GM23338 (cell line): ENCODE data around the gene ZMYM5. TPM values are rescaled to one million over a fixed set of nuclear protein-coding genes. Genes with fewer than 3 reads are reported as not detected.

Source experiments
- ATAC-seq: fragments of 200-7000 bp; cut with Tn5 transposase; 3 replicates; pipeline ENCODE4 v1.9.1; 2020
- DNase-seq: peaks from one replicate; pipeline ENCODE4 v3.0.0-alpha.2; 2015; ENCODE audit warnings: low spot score
- H2AFZ ChIP-seq: fragments of 200-600 bp; sonication (generic); 2 replicates; pipeline ENCODE4 v1.8.0; 2016; ENCODE audit warnings: antibody characterized with exemption, mild to moderate bottlenecking, moderate library complexity
- H3F3A ChIP-seq: fragments of 200-600 bp; sonication (generic); replicated peaks from 2 replicates; pipeline ENCODE4 v1.8.0; 2017; ENCODE audit warnings: antibody characterized with exemption, mixed run types, low read depth
- H3K27ac ChIP-seq: fragments of 200-600 bp; sonication (generic); 2 replicates; pipeline ENCODE4 v1.6.1; 2016; ENCODE audit warnings: low read depth
- H3K27me3 ChIP-seq: fragments of 200-600 bp; sonication (generic); 2 replicates; pipeline ENCODE4 v1.8.0; 2016; ENCODE audit warnings: mild to moderate bottlenecking, mixed run types, moderate library complexity; ENCODE audit not compliant: insufficient read depth
- H3K36me3 ChIP-seq: fragments of 200-600 bp; sonication (generic); 2 replicates; pipeline ENCODE4 v1.8.0; 2016; ENCODE audit warnings: mild to moderate bottlenecking; ENCODE audit not compliant: insufficient read depth
- H3K4me1 ChIP-seq: fragments of 200-600 bp; sonication (generic); 2 replicates; pipeline ENCODE4 v1.8.0; 2016; ENCODE audit warnings: mild to moderate bottlenecking, moderate library complexity; ENCODE audit not compliant: insufficient read depth
- H3K4me2 ChIP-seq: fragments of 200-600 bp; sonication (generic); 2 replicates; pipeline ENCODE4 v1.7.1; 2017; ENCODE audit warnings: mixed run types
- H3K4me3 ChIP-seq: fragments of 200-600 bp; sonication (generic); 2 replicates; pipeline ENCODE4 v1.6.1; 2016; ENCODE audit warnings: mixed run types
- H3K79me2 ChIP-seq: fragments of 200-600 bp; sonication (generic); replicated peaks from 2 replicates; pipeline ENCODE4 v1.8.0; 2017; ENCODE audit warnings: mild to moderate bottlenecking; ENCODE audit not compliant: insufficient read depth
- H3K9me2 ChIP-seq: fragments of 200-600 bp; sonication (generic); 2 replicates; pipeline ENCODE4 v1.8.0; 2017; ENCODE audit not compliant: insufficient read depth
- H4K20me1 ChIP-seq: fragments of 200-600 bp; sonication (generic); replicated peaks from 2 replicates; pipeline ENCODE4 v1.8.0; 2017; ENCODE audit warnings: mild to moderate bottlenecking; ENCODE audit not compliant: insufficient read depth
- H3K27ac Mint-ChIP-seq: 2 replicates; pipeline ENCODE4 v1.8.0; 2020; ENCODE audit warnings: inconsistent platforms, mild to moderate bottlenecking, moderate library complexity, mixed read lengths
- H3K27me3 Mint-ChIP-seq: 3 replicates; pipeline ENCODE4 v1.8.0; 2022; ENCODE audit warnings: low read depth, mild to moderate bottlenecking, moderate library complexity, mixed read lengths, inconsistent platforms; ENCODE audit not compliant: insufficient read depth, poor library complexity
- H3K36me3 Mint-ChIP-seq: 3 replicates; pipeline ENCODE4 v1.8.0; 2021; ENCODE audit warnings: low read depth, mild to moderate bottlenecking, inconsistent platforms, moderate library complexity, mixed read lengths
- H3K4me1 Mint-ChIP-seq: 3 replicates; pipeline ENCODE4 v1.8.0; 2020; ENCODE audit warnings: mild to moderate bottlenecking, inconsistent platforms, mixed read lengths
- H3K4me3 Mint-ChIP-seq: 3 replicates; pipeline ENCODE4 v1.8.0; 2021; ENCODE audit warnings: moderate library complexity, mild to moderate bottlenecking, inconsistent platforms, mixed read lengths
- H3K9me3 Mint-ChIP-seq: 3 replicates; pipeline ENCODE4 v1.8.0; 2020; ENCODE audit warnings: moderate library complexity, mild to moderate bottlenecking, inconsistent platforms, mixed read lengths
- CREB1 ChIP-seq: fragments of 250-450 bp; sonication (Bioruptor Pico); IDR thresholded peaks from 2 replicates; pipeline ENCODE4 v1.5.0; 2020; ENCODE audit warnings: low read depth, mild to moderate bottlenecking, moderate library complexity
- ETS1 ChIP-seq: IDR thresholded peaks from 2 replicates; pipeline ENCODE4 v1.6.1; 2016; ENCODE audit warnings: antibody characterized with exemption
- EZH2phosphoT487 ChIP-seq: fragments of 200-600 bp; sonication (generic); IDR thresholded peaks from one replicate; pipeline ENCODE4 v1.8.1; 2018; ENCODE audit warnings: antibody characterized with exemption; ENCODE audit not compliant: unreplicated experiment
- JUNB ChIP-seq: IDR thresholded peaks from one replicate; pipeline ENCODE4 v1.6.1; 2016; ENCODE audit warnings: antibody characterized with exemption; ENCODE audit not compliant: unreplicated experiment
- NANOG ChIP-seq: IDR thresholded peaks from 2 replicates; pipeline ENCODE4 v1.6.1; 2016; ENCODE audit warnings: antibody characterized with exemption, borderline replicate concordance
- POLR2AphosphoS5 ChIP-seq: IDR thresholded peaks from 2 replicates; pipeline ENCODE4 v1.6.1; 2016; ENCODE audit warnings: antibody characterized with exemption, low read depth
- STAT1 ChIP-seq: IDR thresholded peaks from one replicate; pipeline ENCODE4 v1.6.1; 2016; ENCODE audit warnings: antibody characterized with exemption; ENCODE audit not compliant: unreplicated experiment
- ZNF114 ChIP-seq: fragments of 250-450 bp; sonication (Bioruptor Pico); IDR thresholded peaks from 2 replicates; pipeline ENCODE4 v1.5.0; 2020; ENCODE audit warnings: mild to moderate bottlenecking, moderate library complexity
- ZNF331 ChIP-seq: fragments of 250-450 bp; sonication (Bioruptor Pico); IDR thresholded peaks from 2 replicates; pipeline ENCODE4 v1.5.0; 2020; ENCODE audit warnings: low read depth, mild to moderate bottlenecking, moderate library complexity
- polyA plus RNA-seq: library from polyadenylated mRNA; unstranded; fragments of >200 nt; fragmentation: Nextera tagmentation; extraction: Ambion mirVana; gene quantifications from 2 replicates; pipeline ENCODE4 v1.2.1, GENCODE V29; 2016
- total RNA-seq: library from RNA; depleted of rRNA; stranded (reverse); fragments of >200 nt; shearing (Covaris generic); gene quantifications from 2 replicates; pipeline ENCODE4 v1.2.3, GENCODE V29; 2014
- TF ChIP-seq, protein P1 (sequence below), 2 experiments: fragments of 200-600 bp in 1 of 2; sonication (generic) in 1 of 2; conservative IDR thresholded peaks; 2 replicates each; pipeline versions ENCODE4 v1.5.1 to v1.6.1; 2016 to 2017; ENCODE audit warnings: antibody characterized with exemption in 2 of 2, low read depth in 2 of 2, mild to moderate bottlenecking in 2 of 2, moderate library complexity in 1 of 2
- TF ChIP-seq, protein P2 (sequence below): fragments of 250-450 bp; sonication (Bioruptor Pico); IDR thresholded peaks from 2 replicates; pipeline ENCODE4 v1.5.0; 2020; ENCODE audit warnings: mild to moderate bottlenecking, moderate library complexity

The ZMYM5 gene
- total and polyA plus RNA-seq, 2 experiments from 2014 or later = 11.2 to 17.2 TPM

DNA sequence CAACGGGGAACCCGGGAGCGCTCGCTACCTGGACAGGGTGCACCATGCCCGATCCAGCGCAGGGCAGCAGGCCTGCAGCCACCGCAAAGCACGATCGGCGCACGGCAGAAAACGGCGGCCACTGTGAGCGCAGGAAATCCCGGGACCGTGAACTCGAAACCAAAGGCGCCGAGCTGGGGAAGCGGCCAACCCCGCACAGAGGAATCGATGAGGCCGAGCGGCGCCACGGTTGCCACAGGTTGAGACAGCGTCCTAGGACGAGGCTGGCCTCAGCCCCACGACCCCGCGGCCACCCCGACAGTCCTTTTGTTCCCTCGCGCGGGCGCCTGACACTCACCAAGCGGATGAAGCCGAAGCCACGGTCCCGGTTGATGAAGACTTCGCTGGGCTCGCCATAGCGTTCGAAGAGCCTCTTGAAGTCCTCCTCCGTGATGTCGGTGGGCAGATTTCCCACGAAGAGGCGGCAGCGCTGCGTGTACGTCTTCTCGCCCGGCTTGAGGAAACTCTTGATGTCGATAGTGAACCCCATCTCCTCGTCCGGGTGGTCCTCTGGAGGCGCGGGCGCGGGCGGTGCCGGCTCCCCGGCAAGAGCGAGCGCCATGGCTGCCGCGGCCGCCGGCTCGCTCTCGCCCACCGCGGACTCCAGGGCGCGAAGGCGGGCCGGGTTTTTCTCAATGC lies 81.3 kb downstream of the ZMYM5 start (continued):
- TF ChIP-seq, protein P1, sequence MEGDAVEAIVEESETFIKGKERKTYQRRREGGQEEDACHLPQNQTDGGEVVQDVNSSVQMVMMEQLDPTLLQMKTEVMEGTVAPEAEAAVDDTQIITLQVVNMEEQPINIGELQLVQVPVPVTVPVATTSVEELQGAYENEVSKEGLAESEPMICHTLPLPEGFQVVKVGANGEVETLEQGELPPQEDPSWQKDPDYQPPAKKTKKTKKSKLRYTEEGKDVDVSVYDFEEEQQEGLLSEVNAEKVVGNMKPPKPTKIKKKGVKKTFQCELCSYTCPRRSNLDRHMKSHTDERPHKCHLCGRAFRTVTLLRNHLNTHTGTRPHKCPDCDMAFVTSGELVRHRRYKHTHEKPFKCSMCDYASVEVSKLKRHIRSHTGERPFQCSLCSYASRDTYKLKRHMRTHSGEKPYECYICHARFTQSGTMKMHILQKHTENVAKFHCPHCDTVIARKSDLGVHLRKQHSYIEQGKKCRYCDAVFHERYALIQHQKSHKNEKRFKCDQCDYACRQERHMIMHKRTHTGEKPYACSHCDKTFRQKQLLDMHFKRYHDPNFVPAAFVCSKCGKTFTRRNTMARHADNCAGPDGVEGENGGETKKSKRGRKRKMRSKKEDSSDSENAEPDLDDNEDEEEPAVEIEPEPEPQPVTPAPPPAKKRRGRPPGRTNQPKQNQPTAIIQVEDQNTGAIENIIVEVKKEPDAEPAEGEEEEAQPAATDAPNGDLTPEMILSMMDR (conservative IDR thresholded peaks at IDR 0.05; ENCODE audit: low read depth in 2 of 2) = no peak
- TF ChIP-seq CREB1 (no peak), ZNF114 (CRISPR knock-in tag) (no peak), ZNF331 (CRISPR knock-in tag) (no peak), STAT1 (no peak), NANOG (no peak)

- Histone ChIP-seq H3K27me3 (no peaks in the 10 kb centered on the region), H3K4me3 (peak overlapping the region; percentile 99), H3F3A (no peaks in the 10 kb centered on the region), H3K27ac (peak overlapping the region; percentile 92; the same call in 1 of the 2 replicates), H3K4me2 (peak overlapping the region; percentile 89), H3K36me3 (no peaks in the 10 kb centered on the region), H3K9me2 (no peaks in the 10 kb centered on the region), H4K20me1 (peaks cover 16% of the 10 kb centered on the region), H3K4me1 (no peaks in the 10 kb centered on the region), H2AFZ (no peak overlapping the region), H3K79me2 (peaks cover 40% of the 10 kb centered on the region)
- DNase-seq = no peak
- H3K36me3 Mint-ChIP-seq = peaks cover 28% of the 10 kb centered on the region
- H3K4me1 Mint-ChIP-seq = 0 out of 3 replicates have a peak, but pooled peaks cover 2% of the 10 kb centered on the region
- H3K9me3 Mint-ChIP-seq = peaks cover 23% of the 10 kb centered on the region
- ATAC-seq = no peak
- peak overlapping the region; percentile 98 for H3K4me3 Mint-ChIP-seq
- peaks cover 23% of the 10 kb centered on the region for H3K27me3 Mint-ChIP-seq
- H3K27ac Mint-ChIP-seq = no peak overlapping the region
- TF ChIP-seq NANOG = no peak
- no peak for TF ChIP-seq POLR2AphosphoS5
- no peak for TF ChIP-seq EZH2phosphoT487
- TF ChIP-seq ZNF114 (CRISPR knock-in tag) = no peak
- TF ChIP-seq, protein P1 (conservative IDR thresholded peaks at IDR 0.05; ENCODE audit: low read depth in 2 of 2) = no peak
- no peak for TF ChIP-seq ZNF331 (CRISPR knock-in tag)
- TF ChIP-seq, protein P2, sequence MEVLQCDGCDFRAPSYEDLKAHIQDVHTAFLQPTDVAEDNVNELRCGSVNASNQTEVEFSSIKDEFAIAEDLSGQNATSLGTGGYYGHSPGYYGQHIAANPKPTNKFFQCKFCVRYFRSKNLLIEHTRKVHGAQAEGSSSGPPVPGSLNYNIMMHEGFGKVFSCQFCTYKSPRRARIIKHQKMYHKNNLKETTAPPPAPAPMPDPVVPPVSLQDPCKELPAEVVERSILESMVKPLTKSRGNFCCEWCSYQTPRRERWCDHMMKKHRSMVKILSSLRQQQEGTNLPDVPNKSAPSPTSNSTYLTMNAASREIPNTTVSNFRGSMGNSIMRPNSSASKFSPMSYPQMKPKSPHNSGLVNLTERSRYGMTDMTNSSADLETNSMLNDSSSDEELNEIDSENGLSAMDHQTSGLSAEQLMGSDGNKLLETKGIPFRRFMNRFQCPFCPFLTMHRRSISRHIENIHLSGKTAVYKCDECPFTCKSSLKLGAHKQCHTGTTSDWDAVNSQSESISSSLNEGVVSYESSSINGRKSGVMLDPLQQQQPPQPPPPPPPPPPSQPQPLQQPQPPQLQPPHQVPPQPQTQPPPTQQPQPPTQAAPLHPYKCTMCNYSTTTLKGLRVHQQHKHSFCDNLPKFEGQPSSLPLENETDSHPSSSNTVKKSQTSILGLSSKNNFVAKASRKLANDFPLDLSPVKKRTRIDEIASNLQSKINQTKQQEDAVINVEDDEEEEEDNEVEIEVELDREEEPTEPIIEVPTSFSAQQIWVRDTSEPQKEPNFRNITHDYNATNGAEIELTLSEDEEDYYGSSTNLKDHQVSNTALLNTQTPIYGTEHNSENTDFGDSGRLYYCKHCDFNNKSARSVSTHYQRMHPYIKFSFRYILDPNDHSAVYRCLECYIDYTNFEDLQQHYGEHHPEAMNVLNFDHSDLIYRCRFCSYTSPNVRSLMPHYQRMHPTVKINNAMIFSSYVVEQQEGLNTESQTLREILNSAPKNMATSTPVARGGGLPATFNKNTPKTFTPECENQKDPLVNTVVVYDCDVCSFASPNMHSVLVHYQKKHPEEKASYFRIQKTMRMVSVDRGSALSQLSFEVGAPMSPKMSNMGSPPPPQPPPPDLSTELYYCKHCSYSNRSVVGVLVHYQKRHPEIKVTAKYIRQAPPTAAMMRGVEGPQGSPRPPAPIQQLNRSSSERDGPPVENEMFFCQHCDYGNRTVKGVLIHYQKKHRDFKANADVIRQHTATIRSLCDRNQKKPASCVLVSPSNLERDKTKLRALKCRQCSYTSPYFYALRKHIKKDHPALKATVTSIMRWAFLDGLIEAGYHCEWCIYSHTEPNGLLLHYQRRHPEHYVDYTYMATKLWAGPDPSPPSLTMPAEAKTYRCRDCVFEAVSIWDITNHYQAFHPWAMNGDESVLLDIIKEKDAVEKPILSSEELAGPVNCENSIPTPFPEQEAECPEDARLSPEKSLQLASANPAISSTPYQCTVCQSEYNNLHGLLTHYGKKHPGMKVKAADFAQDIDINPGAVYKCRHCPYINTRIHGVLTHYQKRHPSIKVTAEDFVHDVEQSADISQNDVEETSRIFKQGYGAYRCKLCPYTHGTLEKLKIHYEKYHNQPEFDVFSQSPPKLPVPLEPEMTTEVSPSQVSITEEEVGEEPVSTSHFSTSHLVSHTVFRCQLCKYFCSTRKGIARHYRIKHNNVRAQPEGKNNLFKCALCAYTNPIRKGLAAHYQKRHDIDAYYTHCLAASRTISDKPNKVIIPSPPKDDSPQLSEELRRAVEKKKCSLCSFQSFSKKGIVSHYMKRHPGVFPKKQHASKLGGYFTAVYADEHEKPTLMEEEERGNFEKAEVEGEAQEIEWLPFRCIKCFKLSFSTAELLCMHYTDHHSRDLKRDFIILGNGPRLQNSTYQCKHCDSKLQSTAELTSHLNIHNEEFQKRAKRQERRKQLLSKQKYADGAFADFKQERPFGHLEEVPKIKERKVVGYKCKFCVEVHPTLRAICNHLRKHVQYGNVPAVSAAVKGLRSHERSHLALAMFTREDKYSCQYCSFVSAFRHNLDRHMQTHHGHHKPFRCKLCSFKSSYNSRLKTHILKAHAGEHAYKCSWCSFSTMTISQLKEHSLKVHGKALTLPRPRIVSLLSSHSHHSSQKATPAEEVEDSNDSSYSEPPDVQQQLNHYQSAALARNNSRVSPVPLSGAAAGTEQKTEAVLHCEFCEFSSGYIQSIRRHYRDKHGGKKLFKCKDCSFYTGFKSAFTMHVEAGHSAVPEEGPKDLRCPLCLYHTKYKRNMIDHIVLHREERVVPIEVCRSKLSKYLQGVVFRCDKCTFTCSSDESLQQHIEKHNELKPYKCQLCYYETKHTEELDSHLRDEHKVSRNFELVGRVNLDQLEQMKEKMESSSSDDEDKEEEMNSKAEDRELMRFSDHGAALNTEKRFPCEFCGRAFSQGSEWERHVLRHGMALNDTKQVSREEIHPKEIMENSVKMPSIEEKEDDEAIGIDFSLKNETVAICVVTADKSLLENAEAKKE (CRISPR knock-in tag) = no peak
- TF ChIP-seq STAT1 = no peak
- TF ChIP-seq JUNB = no peak
- no peak for TF ChIP-seq ETS1
These were observed 81.9 kb downstream of the ZMYM5 start for GRCh38 chr13:19781526-19781925.
